PC-3 (cell line): ENCODE measurements around the gene SEMA5A. TPM values are rescaled to one million over a fixed set of nuclear protein-coding genes. Genes with fewer than 3 reads are reported as not detected.

ENCODE experiments used
- ATAC-seq: fragments of 200-7000 bp; cut with Tn5 transposase; 2 replicates; pipeline ENCODE4 v1.9.1; 2020; ENCODE audit warnings: mild to moderate bottlenecking, moderate library complexity
- BruUV-seq: library from RNA; stranded (reverse); fragments of 400-500 nt; replicated peaks from 2 replicates; lab custom pipeline; 2021; lab: Mats Ljungman, UMichigan
- CTCF ChIA-PET: fragments of 300-600 bp; sonication (Branson Sonifier 250); formaldehyde crosslinking; loops from one replicate; lab custom pipeline; 2022; ENCODE audit warnings: antibody characterized with exemption; lab: Charles Lee
- POLR2A ChIA-PET: fragments of 300-600 bp; sonication (Branson Sonifier 250); formaldehyde crosslinking; loops from one replicate; lab custom pipeline; 2022; ENCODE audit warnings: antibody characterized with exemption; ENCODE audit not compliant: unreplicated experiment; lab: Charles Lee
- DNase-seq: peaks from one replicate; pipeline ENCODE4 v3.0.0-alpha.2; 2015
- H2AFZ ChIP-seq: fragments of 300-600 bp; sonication (generic); 2 replicates; pipeline ENCODE4 v1.6.0; 2016; ENCODE audit warnings: antibody characterized with exemption, low read length
- H3F3A ChIP-seq: fragments of 300-600 bp; sonication (generic); one replicate; pipeline ENCODE4 v1.6.0; 2017; ENCODE audit warnings: antibody characterized with exemption, low read length, control low read depth, mild to moderate bottlenecking; ENCODE audit not compliant: unreplicated experiment
- H3K27ac ChIP-seq: fragments of 300-600 bp; sonication (generic); 2 replicates; pipeline ENCODE4 v1.5.1; 2016; ENCODE audit warnings: mild to moderate bottlenecking, low read length
- H3K27me3 ChIP-seq: fragments of 300-600 bp; sonication (generic); 2 replicates; pipeline ENCODE4 v1.6.1; 2016; ENCODE audit warnings: low read length, mixed read lengths
- H3K36me3 ChIP-seq: fragments of 300-600 bp; sonication (generic); 2 replicates; pipeline ENCODE4 v1.6.1; 2016; ENCODE audit warnings: low read depth, mixed run types, low read length, mixed read lengths
- H3K4me1 ChIP-seq: fragments of 300-600 bp; sonication (generic); 2 replicates; pipeline ENCODE4 v1.5.1; 2016; ENCODE audit warnings: low read length; ENCODE audit not compliant: insufficient read depth
- H3K4me2 ChIP-seq: fragments of 300-600 bp; sonication (generic); 2 replicates; pipeline ENCODE4 v1.6.0; 2016; ENCODE audit warnings: low read length
- H3K4me3 ChIP-seq: fragments of 300-600 bp; sonication (generic); 2 replicates; pipeline ENCODE4 v1.5.1; 2016; ENCODE audit warnings: mild to moderate bottlenecking, low read length, mixed read lengths
- H3K79me2 ChIP-seq: fragments of 300-600 bp; sonication (generic); 2 replicates; pipeline ENCODE4 v1.6.1; 2017; ENCODE audit warnings: low read length, mixed read lengths
- H3K9ac ChIP-seq: fragments of 300-600 bp; sonication (generic); 2 replicates; pipeline ENCODE4 v1.6.0; 2016; ENCODE audit warnings: mild to moderate bottlenecking, low read length
- H3K9me2 ChIP-seq: fragments of 300-600 bp; sonication (generic); replicated peaks from 2 replicates; pipeline ENCODE4 v1.6.1; 2016; ENCODE audit warnings: mixed run types, low read length, mixed read lengths
- H3K9me3 ChIP-seq: fragments of 300-600 bp; sonication (generic); 2 replicates; pipeline ENCODE4 v1.6.1; 2016; ENCODE audit warnings: low read length, mixed read lengths
- H4K20me1 ChIP-seq: fragments of 300-600 bp; sonication (generic); 2 replicates; pipeline ENCODE4 v1.6.1; 2016; ENCODE audit warnings: low read length, mixed read lengths
- CTCF ChIP-seq: fragments of 300-600 bp; sonication (generic); conservative IDR thresholded peaks from 2 replicates; pipeline ENCODE4 v1.5.1; 2017; ENCODE audit warnings: antibody characterized with exemption, low read depth, mild to moderate bottlenecking, low read length
- EZH2 ChIP-seq: fragments of 300-600 bp; sonication (generic); IDR thresholded peaks from one replicate; pipeline ENCODE4 v1.6.1; 2017; ENCODE audit warnings: antibody characterized with exemption, mild to moderate bottlenecking, low read length; ENCODE audit not compliant: unreplicated experiment
- EZH2phosphoT487 ChIP-seq: fragments of 300-600 bp; sonication (generic); IDR thresholded peaks from 2 replicates; pipeline ENCODE4 v1.6.1; 2018; ENCODE audit warnings: mild to moderate bottlenecking, antibody characterized with exemption, low read length, borderline replicate concordance
- intact Hi-C: fragments of 100-400 bp; cut with micrococcal nuclease; formaldehyde crosslinking; loops from 2 replicates; pipeline ENCODE4 v1.9.0; 2023
- total RNA-seq: library from RNA; depleted of rRNA; stranded (reverse); fragments of >200 nt; gene quantifications from 2 replicates; pipeline ENCODE4 v1.2.3, GENCODE V29; 2014

Gene SEMA5A
- total RNA-seq, 1 experiment from 2014 or later = 4.4 TPM

GRCh38 chr5:9460885-9461645 is 84.8 kb downstream of the SEMA5A start:
- Histone ChIP-seq H3K4me2 (no peak overlapping the region), H3F3A (no peaks in the 10 kb centered on the region), H3K79me2 (no peaks in the 10 kb centered on the region), H2AFZ (no peak overlapping the region), H3K9me2 (no peaks in the 10 kb centered on the region), H3K27ac (no peak overlapping the region), H3K9me3 (no peaks in the 10 kb centered on the region), H3K27me3 (no peaks in the 10 kb centered on the region), H4K20me1 (no peaks in the 10 kb centered on the region), H3K4me3 (no peak overlapping the region), H3K4me1 (no peaks in the 10 kb centered on the region), H3K36me3 (no peaks in the 10 kb centered on the region), H3K9ac (no peak overlapping the region)
- DNase-seq (no peak), ATAC-seq (no peak)
- intact Hi-C loops = no loop called here
- BruUV-seq = no TSS peak
- POLR2A ChIA-PET = no interaction called here
- CTCF ChIA-PET = no interaction called here
- TF ChIP-seq EZH2phosphoT487 = no peak
- TF ChIP-seq EZH2 = no peak
- no peak for TF ChIP-seq CTCF

- Histone ChIP-seq H3K4me2 (no peak overlapping the region), H3K27me3 (no peaks in the 10 kb centered on the region), H3K9me3 (no peaks in the 10 kb centered on the region), H3K27ac (no peak overlapping the region), H3K36me3 (no peaks in the 10 kb centered on the region), H3K9me2 (no peaks in the 10 kb centered on the region), H3K9ac (no peak overlapping the region), H4K20me1 (no peaks in the 10 kb centered on the region), H3K79me2 (no peaks in the 10 kb centered on the region), H3K4me3 (no peak overlapping the region), H2AFZ (no peak overlapping the region), H3K4me1 (no peaks in the 10 kb centered on the region), H3F3A (no peaks in the 10 kb centered on the region)
- BruUV-seq = no TSS peak
- intact Hi-C loops = no loop called here
- DNase-seq (no peak), ATAC-seq (no peak)
- ChIA-PET CTCF (no interaction called here), POLR2A (no interaction called here)
- TF ChIP-seq EZH2 (no peak), CTCF (no peak), EZH2phosphoT487 (no peak)
These were observed 89.3 kb downstream of the SEMA5A start for GRCh38 chr5:9456435-9457042.

GRCh38 chr5:9455826-9456434 is 89.9 kb downstream of the SEMA5A start:
- Histone ChIP-seq H3K27me3 (no peaks in the 10 kb centered on the region), H3K4me2 (no peak overlapping the region), H3K36me3 (no peaks in the 10 kb centered on the region), H4K20me1 (no peaks in the 10 kb centered on the region), H3F3A (no peaks in the 10 kb centered on the region), H3K9me3 (no peaks in the 10 kb centered on the region), H3K9ac (no peak overlapping the region), H3K79me2 (no peaks in the 10 kb centered on the region), H3K4me1 (no peaks in the 10 kb centered on the region), H2AFZ (no peak overlapping the region), H3K27ac (no peak overlapping the region), H3K9me2 (no peaks in the 10 kb centered on the region), H3K4me3 (no peak overlapping the region)
- POLR2A ChIA-PET = interaction anchor here (0.6 kb wide), 1 partner anchor 88 kb away, joined by 14 read pairs; no protein-coding TSS in a partner anchor
- TF ChIP-seq EZH2 = no peak
- no peak for TF ChIP-seq EZH2phosphoT487
- no peak for TF ChIP-seq CTCF
- DNase-seq (no peak), ATAC-seq (no peak)
- BruUV-seq = no TSS peak
- CTCF ChIA-PET = no interaction called here
- intact Hi-C loops = no loop called here
